Measurements from ENCODE around the gene PCDHGA1. TPM values are rescaled to one million over a fixed set of nuclear protein-coding genes. Genes with fewer than 3 reads are reported as not detected.
"Not testable (repeated sequence)": the region's sequence is repeated elsewhere in the genome, so short reads cannot be mapped to it uniquely, and the experiment has no call there.

PCDHGA1 gene
- total and polyA plus RNA-seq, 12 donors = 0.09 to 0.96 (median 0.30) TPM

- Histone ChIP-seq H3K27me3 (no peaks in the 10 kb centered on the region), H3K4me3 (no peak overlapping the region), H3K36me3 (replicated peaks in 1 of 2) (no peaks in the 10 kb centered on the region), H3K9me3 (replicated peaks in 1 of 3) (peaks cover 0 to 60% (median 8%) of the 10 kb centered on the region in 3 donors), H3K4me1 (replicated peaks in 1 of 2) (no peaks in the 10 kb centered on the region), H3K27ac (no peak overlapping the region)
- TF ChIP-seq CTCF (IDR thresholded peaks at IDR 0.05) = no peak
- no peak for TF ChIP-seq POLR2A (IDR thresholded peaks at IDR 0.05)
- 15 to 26% (median 21%) methylated on average over 24 to 64 of the region's 64 CpGs for WGBS, 4 donors
- no peak for DNase-seq
- intact Hi-C loops (cut with DNase I) = loop anchor here (5.0 to 10.0 kb wide), 5 partner anchors 95 to 185 kb away; partner anchors contain the start of gene PCDHB14 (in 1 of the 2)
Measured at GRCh38 chr5:141409598-141410306, 79.4 kb downstream of the PCDHGA1 start.

- DNase-seq = no peak
- Histone ChIP-seq H3K27ac (no peak overlapping the region), H3K4me3 (no peak overlapping the region), H3K4me1 (replicated peaks in 1 of 2) (no peaks in the 10 kb centered on the region), H3K36me3 (replicated peaks in 1 of 2) (no peaks in the 10 kb centered on the region), H3K9me3 (replicated peaks in 1 of 3) (peaks cover 0 to 52% (median 6%) of the 10 kb centered on the region in 3 donors), H3K27me3 (no peaks in the 10 kb centered on the region)
- intact Hi-C loops (cut with DNase I) = loop anchor here (5.0 to 10.0 kb wide), 5 partner anchors 97 to 187 kb away; partner anchors contain the start of gene PCDHB14 (in 1 of the 2)
- TF ChIP-seq POLR2A (IDR thresholded peaks at IDR 0.05) (no peak), CTCF (IDR thresholded peaks at IDR 0.05) (no peak)
- WGBS, 4 donors = 56 to 73% (median 64%) methylated on average over 3 of the region's 3 CpGs
Measured at GRCh38 chr5:141411575-141411974, 81.3 kb downstream of the PCDHGA1 start.

- peak in 6 of 7 donors; percentile 34 to 68 (median 46) for DNase-seq
- Histone ChIP-seq H3K27ac (peak within 1 kb of the TSS in 1 of 5 donors; percentile 40), H3K4me1 (replicated peaks in 1 of 2) (no peaks in the 10 kb centered on the region), H3K9me3 (replicated peaks in 1 of 3) (peaks cover 0 to 48% (median 0%) of the 10 kb centered on the region in 3 donors), H3K4me3 (peak within 1 kb of the TSS in 2 of 4 donors; percentile 6 to 43), H3K36me3 (replicated peaks in 1 of 2) (no peaks in the 10 kb centered on the region), H3K27me3 (no peaks in the 10 kb centered on the region)
- intact Hi-C loops (cut with DNase I) = loop anchor here (5.0 to 10.0 kb wide), 5 partner anchors 98 to 188 kb away; partner anchors contain the start of gene PCDHB14 (in 1 of the 2)
- 9 to 20% (median 14%) methylated on average over 31 of the region's 31 CpGs for WGBS, 4 donors
- peak; percentile 19 to 44 (median 38) for TF ChIP-seq CTCF (IDR thresholded peaks at IDR 0.05)
- TF ChIP-seq POLR2A (IDR thresholded peaks at IDR 0.05) = no peak
Measured at GRCh38 chr5:141412854-141413539, 82.7 kb downstream of the PCDHGA1 start, which contains the start of gene PCDHGA10. PCDHGA10 (plus strand) TSS chr5:141412987; CDS start chr5:141413176, 189 bp downstream.

- peaks cover 0 to 49% (median 0%) of the 10 kb centered on the region in 3 donors for H3K9me3 ChIP-seq (replicated peaks in 1 of 3)
- no peak overlapping the region for H3K27ac ChIP-seq
- 9 to 16% (median 13%) methylated on average over 21 to 25 of the region's 25 CpGs for WGBS, 4 donors
- no peaks in the 10 kb centered on the region for H3K36me3 ChIP-seq (replicated peaks in 1 of 2)
- H3K4me3 ChIP-seq = peak overlapping the region in 2 of 4 donors; percentile 6 to 43
- no peak for TF ChIP-seq POLR2A (IDR thresholded peaks at IDR 0.05)
- no peak for TF ChIP-seq CTCF (IDR thresholded peaks at IDR 0.05)
- no peak for DNase-seq
- H3K27me3 ChIP-seq = no peaks in the 10 kb centered on the region
- H3K4me1 ChIP-seq (replicated peaks in 1 of 2) = no peaks in the 10 kb centered on the region
- intact Hi-C loops (cut with DNase I) = loop anchor here (5.0 to 10.0 kb wide), 5 partner anchors 99 to 189 kb away; partner anchors contain the start of gene PCDHB14 (in 1 of the 2)
Measured at GRCh38 chr5:141413540-141414069, 83.3 kb downstream of the PCDHGA1 start.

- intact Hi-C loops (cut with DNase I) = loop anchor here (5.0 to 10.0 kb wide), 5 partner anchors 100 to 190 kb away; partner anchors contain the start of gene PCDHB14 (in 1 of the 2)
- WGBS, 4 donors = 22 to 36% (median 22%) methylated on average over 5 to 46 of the region's 46 CpGs
- H3K4me3 ChIP-seq; H3K27ac ChIP-seq; H3K4me1 ChIP-seq (replicated peaks in 1 of 2); H3K27me3 ChIP-seq; H3K36me3 ChIP-seq (replicated peaks in 1 of 2); DNase-seq: not testable (repeated sequence)
- H3K9me3 ChIP-seq (replicated peaks in 1 of 3) = peaks cover 0 to 49% (median 0%) of the 10 kb centered on the region in 3 donors
Measured at GRCh38 chr5:141414548-141415274, 84.4 kb downstream of the PCDHGA1 start.

GRCh38 chr5:141415275-141415618 lies 84.9 kb downstream of the PCDHGA1 start:
- not testable (repeated sequence) for DNase-seq; H3K4me3 ChIP-seq; H3K27ac ChIP-seq; H3K36me3 ChIP-seq (replicated peaks in 1 of 2); H3K4me1 ChIP-seq (replicated peaks in 1 of 2); H3K27me3 ChIP-seq
- 20 to 43% (median 28%) methylated on average over 6 to 24 of the region's 24 CpGs for WGBS, 4 donors
- intact Hi-C loops (cut with DNase I) = loop anchor here (10.0 kb wide), 4 partner anchors 100 to 190 kb away; partner anchors contain the start of gene PCDHB14 (in 1 of the 2)
- H3K9me3 ChIP-seq (replicated peaks in 1 of 3) = peaks cover 0 to 49% (median 5%) of the 10 kb centered on the region in 3 donors
